DOHH2 (cell line): ENCODE measurements around the gene C11orf68.

Experiments used
- H3F3A ChIP-seq: fragments of 200-600 bp; sonication (generic), shearing (Covaris generic); 2 replicates; pipeline ENCODE4 v1.6.0; 2016; ENCODE audit warnings: antibody characterized with exemption, mild to moderate bottlenecking; ENCODE audit not compliant: control insufficient read depth, insufficient read depth
- H3K27ac ChIP-seq: fragments of 200-600 bp; sonication (generic); 2 replicates; pipeline ENCODE4 v1.5.1; 2014; ENCODE audit warnings: low read depth, mild to moderate bottlenecking, low read length, moderate library complexity
- H3K27me3 ChIP-seq: fragments of 200-600 bp; sonication (generic); 2 replicates; pipeline ENCODE4 v1.6.1; 2014; ENCODE audit warnings: mild to moderate bottlenecking, low read length, mixed read lengths; ENCODE audit not compliant: control insufficient read depth
- H3K36me3 ChIP-seq: fragments of 200-600 bp; sonication (generic); 2 replicates; pipeline ENCODE4 v1.6.1; 2014; ENCODE audit warnings: mild to moderate bottlenecking, low read length, moderate library complexity, mixed read lengths; ENCODE audit not compliant: control insufficient read depth
- H3K4me1 ChIP-seq: fragments of 200-600 bp; sonication (generic); 2 replicates; pipeline ENCODE4 v1.6.1; 2014; ENCODE audit warnings: mild to moderate bottlenecking, low read length, mixed read lengths; ENCODE audit not compliant: control insufficient read depth
- H3K4me2 ChIP-seq: fragments of 200-600 bp; sonication (generic); 2 replicates; pipeline ENCODE4 v1.6.0; 2014; ENCODE audit warnings: mild to moderate bottlenecking, low read length, moderate library complexity
- H3K4me3 ChIP-seq: fragments of 200-600 bp; sonication (generic); 2 replicates; pipeline ENCODE4 v1.5.1; 2014; ENCODE audit warnings: mild to moderate bottlenecking, low read length, mixed read lengths
- H3K79me2 ChIP-seq: fragments of 200-600 bp; sonication (generic); 2 replicates; pipeline ENCODE4 v1.6.1; 2014; ENCODE audit warnings: mild to moderate bottlenecking, low read length, mixed read lengths; ENCODE audit not compliant: control insufficient read depth
- H3K9me2 ChIP-seq: fragments of 200-600 bp; sonication (generic); replicated peaks from 2 replicates; pipeline ENCODE4 v1.6.1; 2014; ENCODE audit warnings: mild to moderate bottlenecking, low read length, mixed read lengths; ENCODE audit not compliant: control insufficient read depth
- H3K9me3 ChIP-seq: fragments of 200-600 bp; sonication (generic); 2 replicates; pipeline ENCODE4 v1.6.1; 2014; ENCODE audit warnings: antibody characterized with exemption, low read length, mixed read lengths; ENCODE audit not compliant: control insufficient read depth, insufficient read depth
- H4K20me1 ChIP-seq: fragments of 200-600 bp; sonication (generic); 2 replicates; pipeline ENCODE4 v1.6.0; 2014; ENCODE audit warnings: low read depth, mild to moderate bottlenecking, antibody characterized with exemption, low read length, moderate library complexity; ENCODE audit not compliant: control insufficient read depth, insufficient read depth
- CTCF ChIP-seq: fragments of 200-600 bp; sonication (generic); IDR thresholded peaks from one replicate; pipeline ENCODE4 v1.5.1; 2014; ENCODE audit warnings: antibody characterized with exemption, mild to moderate bottlenecking, low read depth, low read length; ENCODE audit not compliant: poor library complexity, severe bottlenecking
- EZH2phosphoT487 ChIP-seq: fragments of 200-600 bp; sonication (generic); IDR thresholded peaks from 2 replicates; pipeline ENCODE4 v1.6.1; 2017; ENCODE audit warnings: borderline replicate concordance, mild to moderate bottlenecking, antibody characterized with exemption, low read length, moderate library complexity, mixed read lengths

Gene C11orf68

GRCh38 chr11:65886826-65887722 lies 31.8 kb downstream of the C11orf68 start:
- Histone ChIP-seq H3K79me2 (peaks cover 26% of the 10 kb centered on the region), H3K27me3 (no peaks in the 10 kb centered on the region), H4K20me1 (0 out of 2 replicates have a peak, but pooled peaks cover 2% of the 10 kb centered on the region), H3F3A (peaks cover 23% of the 10 kb centered on the region), H3K36me3 (peaks cover 62% of the 10 kb centered on the region), H3K4me1 (peaks cover 51% of the 10 kb centered on the region), H3K9me3 (no peaks in the 10 kb centered on the region), H3K27ac (no peak overlapping the region), H3K4me3 (peak overlapping the region; percentile 93), H3K9me2 (no peaks in the 10 kb centered on the region), H3K4me2 (peak overlapping the region; percentile 95)
- no peak for TF ChIP-seq EZH2phosphoT487

- no peak overlapping the region for H3K27ac ChIP-seq
- H3K9me3 ChIP-seq, result no peaks in the 10 kb centered on the region
- H3K36me3 ChIP-seq, result peaks cover 53% of the 10 kb centered on the region
- peaks cover 18% of the 10 kb centered on the region for H3F3A ChIP-seq
- no peaks in the 10 kb centered on the region for H4K20me1 ChIP-seq
- H3K9me2 ChIP-seq, result no peaks in the 10 kb centered on the region
- no peaks in the 10 kb centered on the region for H3K27me3 ChIP-seq
- H3K79me2 ChIP-seq, result peaks cover 15% of the 10 kb centered on the region
- peaks cover 47% of the 10 kb centered on the region for H3K4me1 ChIP-seq
- peak overlapping the region; percentile 95 for H3K4me2 ChIP-seq
- TF ChIP-seq EZH2phosphoT487 (no peak), CTCF (no peak)
- no peak overlapping the region for H3K4me3 ChIP-seq
These were observed 32.9 kb downstream of the C11orf68 start for GRCh38 chr11:65885808-65886536.

- no peaks in the 10 kb centered on the region for H3K9me3 ChIP-seq
- H3K4me3 ChIP-seq, result peak overlapping the region; percentile 33; the same call in 1 of the 2 replicates
- no peaks in the 10 kb centered on the region for H3K9me2 ChIP-seq
- H3K4me1 ChIP-seq, result peaks cover 47% of the 10 kb centered on the region
- peaks cover 10% of the 10 kb centered on the region for H3K79me2 ChIP-seq
- H4K20me1 ChIP-seq, result no peaks in the 10 kb centered on the region
- peak overlapping the region; percentile 50 for H3K4me2 ChIP-seq
- no peak for TF ChIP-seq CTCF
- TF ChIP-seq EZH2phosphoT487, result no peak
- no peaks in the 10 kb centered on the region for H3K27me3 ChIP-seq
- H3F3A ChIP-seq, result peaks cover 18% of the 10 kb centered on the region
- H3K36me3 ChIP-seq, result peaks cover 52% of the 10 kb centered on the region
- no peak overlapping the region for H3K27ac ChIP-seq
These were observed 33.6 kb downstream of the C11orf68 start for GRCh38 chr11:65885231-65885630.

- Histone ChIP-seq H3K36me3 (peaks cover 52% of the 10 kb centered on the region), H3K9me2 (no peaks in the 10 kb centered on the region), H3K27me3 (no peaks in the 10 kb centered on the region), H3K79me2 (peaks cover 10% of the 10 kb centered on the region), H3K4me2 (peak overlapping the region; percentile 50), H3K4me3 (peak overlapping the region; percentile 33; the same call in 1 of the 2 replicates), H3K9me3 (no peaks in the 10 kb centered on the region), H3F3A (peaks cover 14% of the 10 kb centered on the region), H3K27ac (no peak overlapping the region), H3K4me1 (peaks cover 41% of the 10 kb centered on the region), H4K20me1 (no peaks in the 10 kb centered on the region)
- TF ChIP-seq CTCF (peak; percentile 100), EZH2phosphoT487 (no peak)
These were observed 34.2 kb downstream of the C11orf68 start for GRCh38 chr11:65884716-65885092.
